PC-3 (cell line): Measurements from ENCODE around the gene DLGAP3. TPM values are rescaled to one million over a fixed set of nuclear protein-coding genes. Genes with fewer than 3 reads are reported as not detected.

Source experiments
- ATAC-seq: fragments of 200-7000 bp; cut with Tn5 transposase; 2 replicates; pipeline ENCODE4 v1.9.1; 2020; ENCODE audit warnings: mild to moderate bottlenecking, moderate library complexity
- BruUV-seq: library from RNA; stranded (reverse); fragments of 400-500 nt; replicated peaks from 2 replicates; lab custom pipeline; 2021; lab: Mats Ljungman, UMichigan
- CTCF ChIA-PET: fragments of 300-600 bp; sonication (Branson Sonifier 250); formaldehyde crosslinking; loops from one replicate; lab custom pipeline; 2022; ENCODE audit warnings: antibody characterized with exemption; lab: Charles Lee
- POLR2A ChIA-PET: fragments of 300-600 bp; sonication (Branson Sonifier 250); formaldehyde crosslinking; loops from one replicate; lab custom pipeline; 2022; ENCODE audit warnings: antibody characterized with exemption; ENCODE audit not compliant: unreplicated experiment; lab: Charles Lee
- DNase-seq: peaks from one replicate; pipeline ENCODE4 v3.0.0-alpha.2; 2015
- H2AFZ ChIP-seq: fragments of 300-600 bp; sonication (generic); 2 replicates; pipeline ENCODE4 v1.6.0; 2016; ENCODE audit warnings: antibody characterized with exemption, low read length
- H3F3A ChIP-seq: fragments of 300-600 bp; sonication (generic); one replicate; pipeline ENCODE4 v1.6.0; 2017; ENCODE audit warnings: antibody characterized with exemption, low read length, control low read depth, mild to moderate bottlenecking; ENCODE audit not compliant: unreplicated experiment
- H3K27ac ChIP-seq: fragments of 300-600 bp; sonication (generic); 2 replicates; pipeline ENCODE4 v1.5.1; 2016; ENCODE audit warnings: mild to moderate bottlenecking, low read length
- H3K27me3 ChIP-seq: fragments of 300-600 bp; sonication (generic); 2 replicates; pipeline ENCODE4 v1.6.1; 2016; ENCODE audit warnings: low read length, mixed read lengths
- H3K36me3 ChIP-seq: fragments of 300-600 bp; sonication (generic); 2 replicates; pipeline ENCODE4 v1.6.1; 2016; ENCODE audit warnings: low read depth, mixed run types, low read length, mixed read lengths
- H3K4me1 ChIP-seq: fragments of 300-600 bp; sonication (generic); 2 replicates; pipeline ENCODE4 v1.5.1; 2016; ENCODE audit warnings: low read length; ENCODE audit not compliant: insufficient read depth
- H3K4me2 ChIP-seq: fragments of 300-600 bp; sonication (generic); 2 replicates; pipeline ENCODE4 v1.6.0; 2016; ENCODE audit warnings: low read length
- H3K4me3 ChIP-seq: fragments of 300-600 bp; sonication (generic); 2 replicates; pipeline ENCODE4 v1.5.1; 2016; ENCODE audit warnings: mild to moderate bottlenecking, low read length, mixed read lengths
- H3K79me2 ChIP-seq: fragments of 300-600 bp; sonication (generic); 2 replicates; pipeline ENCODE4 v1.6.1; 2017; ENCODE audit warnings: low read length, mixed read lengths
- H3K9ac ChIP-seq: fragments of 300-600 bp; sonication (generic); 2 replicates; pipeline ENCODE4 v1.6.0; 2016; ENCODE audit warnings: mild to moderate bottlenecking, low read length
- H3K9me2 ChIP-seq: fragments of 300-600 bp; sonication (generic); replicated peaks from 2 replicates; pipeline ENCODE4 v1.6.1; 2016; ENCODE audit warnings: mixed run types, low read length, mixed read lengths
- H3K9me3 ChIP-seq: fragments of 300-600 bp; sonication (generic); 2 replicates; pipeline ENCODE4 v1.6.1; 2016; ENCODE audit warnings: low read length, mixed read lengths
- H4K20me1 ChIP-seq: fragments of 300-600 bp; sonication (generic); 2 replicates; pipeline ENCODE4 v1.6.1; 2016; ENCODE audit warnings: low read length, mixed read lengths
- EZH2 ChIP-seq: fragments of 300-600 bp; sonication (generic); IDR thresholded peaks from one replicate; pipeline ENCODE4 v1.6.1; 2017; ENCODE audit warnings: antibody characterized with exemption, mild to moderate bottlenecking, low read length; ENCODE audit not compliant: unreplicated experiment
- EZH2phosphoT487 ChIP-seq: fragments of 300-600 bp; sonication (generic); IDR thresholded peaks from 2 replicates; pipeline ENCODE4 v1.6.1; 2018; ENCODE audit warnings: mild to moderate bottlenecking, antibody characterized with exemption, low read length, borderline replicate concordance
- intact Hi-C: fragments of 100-400 bp; cut with micrococcal nuclease; formaldehyde crosslinking; loops from 2 replicates; pipeline ENCODE4 v1.9.0; 2023
- total RNA-seq: library from RNA; depleted of rRNA; stranded (reverse); fragments of >200 nt; gene quantifications from 2 replicates; pipeline ENCODE4 v1.2.3, GENCODE V29; 2014
- TF ChIP-seq, protein P1 (sequence below): fragments of 300-600 bp; sonication (generic); conservative IDR thresholded peaks from 2 replicates; pipeline ENCODE4 v1.5.1; 2017; ENCODE audit warnings: antibody characterized with exemption, low read depth, mild to moderate bottlenecking, low read length

Gene DLGAP3
- total RNA-seq, 1 experiment from 2014 or later, result not detected

DNA sequence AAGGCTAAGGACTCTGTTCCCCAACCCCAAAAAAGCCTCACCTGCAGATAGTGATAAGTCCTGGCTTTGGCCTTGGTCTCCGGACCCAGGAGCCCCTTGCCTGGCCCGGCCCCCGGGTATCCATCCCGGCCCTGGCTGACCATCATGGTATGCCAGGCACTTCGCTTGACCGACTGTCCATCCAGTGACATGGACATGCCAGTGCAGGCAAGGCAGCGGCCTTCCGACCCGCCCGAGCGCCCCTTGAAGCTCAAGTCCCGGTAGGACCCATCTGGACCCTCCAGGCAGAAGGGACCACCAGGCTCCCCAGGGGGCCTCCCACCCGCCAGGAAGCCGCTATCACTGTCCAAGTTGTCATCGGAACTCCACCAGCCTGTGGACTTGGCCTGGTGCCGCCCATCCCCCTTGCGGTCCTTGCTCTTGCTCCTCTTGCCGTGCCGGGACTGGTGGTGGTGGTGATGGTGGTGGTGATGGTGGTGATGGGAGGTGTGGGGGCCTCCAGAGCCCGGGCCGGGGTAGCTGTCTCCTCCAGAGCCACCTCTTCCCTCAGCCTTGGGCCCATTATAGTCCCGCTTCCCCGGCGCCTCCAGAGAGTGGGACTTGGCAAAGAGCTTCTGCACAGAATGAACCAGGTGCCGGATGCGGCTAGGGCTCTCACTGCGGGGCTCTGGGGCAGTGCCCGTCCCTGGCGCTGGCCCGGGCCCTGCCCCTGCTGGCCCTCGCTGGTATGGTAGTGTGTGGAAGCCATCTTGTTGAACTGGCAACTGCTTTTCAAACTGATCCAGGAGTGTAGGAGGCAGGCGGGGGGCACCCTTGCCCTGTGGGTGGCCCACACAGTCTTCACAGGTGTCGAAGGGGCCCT lies 25.0 kb downstream of the DLGAP3 start:
- peaks cover 41% of the 10 kb centered on the region for H3K27me3 ChIP-seq
- ATAC-seq, result no peak
- no peak overlapping the region for H3K4me2 ChIP-seq
- H2AFZ ChIP-seq, result no peak overlapping the region
- TF ChIP-seq EZH2phosphoT487 (no peak), EZH2 (no peak)
- TF ChIP-seq, protein P1, sequence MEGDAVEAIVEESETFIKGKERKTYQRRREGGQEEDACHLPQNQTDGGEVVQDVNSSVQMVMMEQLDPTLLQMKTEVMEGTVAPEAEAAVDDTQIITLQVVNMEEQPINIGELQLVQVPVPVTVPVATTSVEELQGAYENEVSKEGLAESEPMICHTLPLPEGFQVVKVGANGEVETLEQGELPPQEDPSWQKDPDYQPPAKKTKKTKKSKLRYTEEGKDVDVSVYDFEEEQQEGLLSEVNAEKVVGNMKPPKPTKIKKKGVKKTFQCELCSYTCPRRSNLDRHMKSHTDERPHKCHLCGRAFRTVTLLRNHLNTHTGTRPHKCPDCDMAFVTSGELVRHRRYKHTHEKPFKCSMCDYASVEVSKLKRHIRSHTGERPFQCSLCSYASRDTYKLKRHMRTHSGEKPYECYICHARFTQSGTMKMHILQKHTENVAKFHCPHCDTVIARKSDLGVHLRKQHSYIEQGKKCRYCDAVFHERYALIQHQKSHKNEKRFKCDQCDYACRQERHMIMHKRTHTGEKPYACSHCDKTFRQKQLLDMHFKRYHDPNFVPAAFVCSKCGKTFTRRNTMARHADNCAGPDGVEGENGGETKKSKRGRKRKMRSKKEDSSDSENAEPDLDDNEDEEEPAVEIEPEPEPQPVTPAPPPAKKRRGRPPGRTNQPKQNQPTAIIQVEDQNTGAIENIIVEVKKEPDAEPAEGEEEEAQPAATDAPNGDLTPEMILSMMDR, result no peak
- H3F3A ChIP-seq, result no peaks in the 10 kb centered on the region
- ChIA-PET POLR2A (no interaction called here), CTCF (no interaction called here)
- no peak for DNase-seq
- H3K79me2 ChIP-seq, result no peaks in the 10 kb centered on the region
- no TSS peak for BruUV-seq
- no peaks in the 10 kb centered on the region for H4K20me1 ChIP-seq
- no peaks in the 10 kb centered on the region for H3K9me2 ChIP-seq
- no peaks in the 10 kb centered on the region for H3K9me3 ChIP-seq
- no peaks in the 10 kb centered on the region for H3K36me3 ChIP-seq
- H3K27ac ChIP-seq, result no peak overlapping the region
- H3K4me3 ChIP-seq, result no peak overlapping the region
- no peak overlapping the region for H3K9ac ChIP-seq
- intact Hi-C loops, result no loop called here
- no peaks in the 10 kb centered on the region for H3K4me1 ChIP-seq

DNA sequence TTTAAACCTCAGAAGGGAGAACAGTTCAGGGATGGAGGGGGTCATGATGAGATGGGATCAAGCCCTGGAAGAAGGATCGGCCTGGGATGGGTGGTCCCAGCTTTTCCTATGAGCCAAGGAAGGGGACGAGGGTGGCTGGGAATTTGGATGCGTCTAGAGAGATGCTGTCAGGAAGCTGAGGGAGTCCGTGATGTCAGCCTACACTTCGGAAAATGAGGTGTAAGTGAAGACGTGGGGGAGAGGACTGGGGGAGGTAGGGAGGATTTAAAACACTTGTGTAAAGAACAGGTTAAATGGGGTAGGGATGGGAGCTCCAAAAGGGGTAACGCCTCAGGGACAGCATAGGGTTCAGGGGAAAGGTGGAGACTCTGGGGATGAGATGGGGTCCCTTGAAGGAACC lies 27.5 kb downstream of the DLGAP3 start:
- Histone ChIP-seq H2AFZ (no peak overlapping the region), H4K20me1 (no peaks in the 10 kb centered on the region), H3K27me3 (peaks cover 43% of the 10 kb centered on the region), H3K4me2 (no peak overlapping the region), H3F3A (no peaks in the 10 kb centered on the region), H3K9ac (no peak overlapping the region), H3K27ac (no peak overlapping the region), H3K4me3 (no peak overlapping the region), H3K9me3 (no peaks in the 10 kb centered on the region), H3K36me3 (no peaks in the 10 kb centered on the region), H3K9me2 (no peaks in the 10 kb centered on the region), H3K4me1 (no peaks in the 10 kb centered on the region), H3K79me2 (no peaks in the 10 kb centered on the region)
- POLR2A ChIA-PET, result no interaction called here
- no TSS peak for BruUV-seq
- CTCF ChIA-PET, result no interaction called here
- intact Hi-C loops, result no loop called here
- ATAC-seq (no peak), DNase-seq (no peak)
- TF ChIP-seq, protein P1, result no peak
- no peak for TF ChIP-seq EZH2
- TF ChIP-seq EZH2phosphoT487, result no peak

DNA sequence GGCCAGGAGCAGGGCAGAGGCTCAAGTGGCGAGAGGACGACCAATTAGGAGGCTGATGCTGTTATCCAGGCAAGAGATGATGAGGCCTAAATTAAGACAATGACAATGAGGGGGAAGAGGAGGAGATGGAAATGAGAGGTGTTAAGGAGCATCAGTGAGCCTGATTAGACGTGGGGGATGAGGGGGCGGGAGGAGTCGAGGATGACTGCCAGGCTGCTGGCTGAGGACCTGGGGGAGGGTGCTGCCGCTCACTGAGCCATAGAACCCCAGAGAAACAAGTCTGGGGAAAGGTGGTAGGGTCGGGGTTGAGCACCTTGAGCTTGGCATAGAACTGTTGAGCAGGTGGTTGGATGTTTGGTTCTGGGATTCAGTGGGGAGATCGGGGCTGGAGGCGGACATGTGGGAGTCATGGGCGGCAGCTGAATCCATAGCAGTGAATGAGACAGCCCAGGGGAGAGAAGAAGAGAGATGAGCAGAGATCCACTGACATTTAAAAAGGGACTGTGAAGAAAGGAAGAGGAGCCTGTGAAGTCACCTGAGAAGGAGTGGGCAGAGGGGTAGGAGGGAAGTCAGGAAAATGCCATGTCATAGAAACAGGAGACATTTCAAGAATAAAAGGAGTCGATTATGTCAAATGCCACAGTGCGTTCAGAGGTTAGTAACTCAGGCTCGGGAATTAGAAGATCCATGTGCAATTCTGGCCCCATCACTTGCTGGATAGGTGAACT lies 28.5 kb downstream of the DLGAP3 start:
- no peak overlapping the region for H3K27ac ChIP-seq
- no peak for ATAC-seq
- H3K36me3 ChIP-seq, result no peaks in the 10 kb centered on the region
- no peak overlapping the region for H2AFZ ChIP-seq
- no peak overlapping the region for H3K4me2 ChIP-seq
- no peaks in the 10 kb centered on the region for H3K9me2 ChIP-seq
- no peak overlapping the region for H3K9ac ChIP-seq
- no peak overlapping the region for H3K4me3 ChIP-seq
- no TSS peak for BruUV-seq
- peaks cover 43% of the 10 kb centered on the region for H3K27me3 ChIP-seq
- no peaks in the 10 kb centered on the region for H3K4me1 ChIP-seq
- intact Hi-C loops, result no loop called here
- CTCF ChIA-PET, result no interaction called here
- no peaks in the 10 kb centered on the region for H3F3A ChIP-seq
- DNase-seq, result no peak
- H3K9me3 ChIP-seq, result no peaks in the 10 kb centered on the region
- no peak for TF ChIP-seq EZH2
- TF ChIP-seq EZH2phosphoT487, result no peak
- TF ChIP-seq, protein P1, result no peak
- H3K79me2 ChIP-seq, result no peaks in the 10 kb centered on the region
- no peaks in the 10 kb centered on the region for H4K20me1 ChIP-seq
- POLR2A ChIA-PET, result no interaction called here
